Activated naive CD8-positive, alpha-beta T cell (primary cell): ENCODE results near the gene TP63.
"Not testable (repeated sequence)": the region's sequence is repeated elsewhere in the genome, so short reads cannot be mapped to it uniquely, and the experiment has no call there.

ENCODE experiments used
- H3K27ac Mint-ChIP-seq: one replicate; pipeline ENCODE4 v1.8.0; 2021; ENCODE audit warnings: mixed read lengths
- H3K27me3 Mint-ChIP-seq: one replicate; pipeline ENCODE4 v1.8.0; 2021; ENCODE audit warnings: mixed read lengths
- H3K36me3 Mint-ChIP-seq: one replicate; pipeline ENCODE4 v1.8.0; 2021; ENCODE audit warnings: mixed read lengths
- H3K4me1 Mint-ChIP-seq: one replicate; pipeline ENCODE4 v1.8.0; 2021; ENCODE audit warnings: low read depth, mixed read lengths
- H3K4me3 Mint-ChIP-seq: one replicate; pipeline ENCODE4 v1.8.0; 2021; ENCODE audit warnings: mild to moderate bottlenecking, mixed read lengths
- H3K9me3 Mint-ChIP-seq: one replicate; pipeline ENCODE4 v1.8.0; 2021; ENCODE audit warnings: low read depth, mixed read lengths

Gene TP63

DNA sequence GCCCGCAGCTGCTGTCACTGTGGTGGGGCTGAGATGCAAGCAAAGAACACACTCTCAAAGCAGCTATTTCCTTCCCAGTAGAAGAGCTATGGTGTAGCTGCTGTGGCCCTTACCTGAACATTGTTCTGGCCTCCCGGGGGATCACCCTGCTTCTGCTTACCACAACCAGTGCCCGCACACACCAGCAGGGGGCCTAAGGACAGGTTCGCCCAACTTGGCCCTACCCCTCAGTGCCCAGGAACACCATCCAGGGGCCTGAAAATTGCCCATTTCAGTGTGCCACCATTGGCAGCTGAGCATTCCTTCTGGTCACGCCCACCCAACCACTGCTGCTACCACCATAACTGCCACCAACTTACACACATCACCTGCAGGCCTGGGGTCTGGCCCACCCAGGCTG lies 113.0 kb downstream of the TP63 start:
- Mint-ChIP-seq H3K27me3 (peaks cover 2% of the 10 kb centered on the region), H3K9me3 (peaks cover 12% of the 10 kb centered on the region), H3K27ac (no peak overlapping the region), H3K4me1 (no peaks in the 10 kb centered on the region), H3K36me3 (peaks cover 2% of the 10 kb centered on the region), H3K4me3 (no peak overlapping the region)

DNA sequence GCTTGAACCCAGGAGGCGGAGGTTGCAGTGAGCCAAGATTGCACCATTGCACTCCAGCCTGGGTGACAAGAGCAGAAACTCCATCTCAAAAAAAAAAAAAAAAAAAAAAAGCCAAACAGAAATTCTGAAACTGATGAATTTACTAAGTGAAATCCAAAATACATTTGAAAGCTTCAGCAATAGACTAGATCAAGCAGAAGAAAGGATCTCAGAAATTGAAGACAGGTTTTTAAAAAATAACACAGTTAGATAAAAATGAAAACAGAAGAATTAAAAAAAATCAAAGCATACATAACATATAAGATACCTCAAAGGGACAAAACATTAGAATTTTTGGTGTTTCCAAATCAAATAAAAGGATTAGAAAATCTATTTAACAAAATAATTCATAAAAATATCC lies 114.4 kb downstream of the TP63 start:
- Mint-ChIP-seq H3K4me3 (no peak overlapping the region), H3K27ac (no peak overlapping the region), H3K9me3 (peaks cover 12% of the 10 kb centered on the region), H3K27me3 (peaks cover 2% of the 10 kb centered on the region), H3K4me1 (no peaks in the 10 kb centered on the region), H3K36me3 (peaks cover 2% of the 10 kb centered on the region)

DNA sequence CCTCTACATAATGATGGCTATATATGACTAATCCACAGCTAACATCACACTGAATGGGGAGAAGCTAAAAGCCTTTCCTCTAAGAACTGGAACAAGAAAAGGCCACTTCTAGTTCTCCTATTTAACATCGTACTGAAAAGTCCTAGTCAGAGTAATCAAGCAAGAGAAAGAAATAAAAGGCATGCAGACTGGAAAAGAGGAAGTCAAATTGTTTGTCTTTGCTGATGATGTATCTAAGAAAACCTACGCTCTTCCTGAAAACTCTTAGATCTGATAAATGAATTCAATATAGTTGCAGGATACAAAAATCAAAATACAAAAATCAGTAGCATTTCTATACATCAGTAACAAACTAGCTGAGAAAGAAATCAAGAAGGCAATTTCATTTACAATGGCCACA lies 116.9 kb downstream of the TP63 start:
- Mint-ChIP-seq H3K9me3 (peaks cover 12% of the 10 kb centered on the region), H3K4me3 (no peak overlapping the region), H3K27ac (no peak overlapping the region), H3K4me1 (no peaks in the 10 kb centered on the region), H3K27me3 (no peaks in the 10 kb centered on the region), H3K36me3 (peaks cover 2% of the 10 kb centered on the region)

DNA sequence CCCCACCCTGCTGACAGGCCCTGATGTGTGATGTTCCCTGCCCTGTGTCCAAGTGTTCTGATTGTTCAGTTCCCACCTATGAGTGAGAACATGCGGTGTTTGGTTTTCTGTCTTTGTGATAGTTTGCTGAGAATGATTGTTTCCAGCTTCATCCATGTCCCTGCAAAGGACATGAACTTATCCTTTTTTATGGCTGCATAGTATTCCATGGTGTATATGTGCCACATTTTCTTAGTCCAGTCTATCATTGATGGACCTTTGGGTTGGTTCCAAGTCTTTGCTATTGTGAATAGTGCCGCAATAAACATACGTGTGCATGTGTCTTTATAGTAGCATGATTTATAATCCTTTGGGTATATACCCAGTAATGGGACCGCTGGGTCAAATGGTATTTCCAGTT lies 119.8 kb downstream of the TP63 start:
- not testable (repeated sequence) for H3K4me3 Mint-ChIP-seq, H3K36me3 Mint-ChIP-seq, H3K4me1 Mint-ChIP-seq, H3K27ac Mint-ChIP-seq, H3K27me3 Mint-ChIP-seq
- peaks cover 10% of the 10 kb centered on the region for H3K9me3 Mint-ChIP-seq

DNA sequence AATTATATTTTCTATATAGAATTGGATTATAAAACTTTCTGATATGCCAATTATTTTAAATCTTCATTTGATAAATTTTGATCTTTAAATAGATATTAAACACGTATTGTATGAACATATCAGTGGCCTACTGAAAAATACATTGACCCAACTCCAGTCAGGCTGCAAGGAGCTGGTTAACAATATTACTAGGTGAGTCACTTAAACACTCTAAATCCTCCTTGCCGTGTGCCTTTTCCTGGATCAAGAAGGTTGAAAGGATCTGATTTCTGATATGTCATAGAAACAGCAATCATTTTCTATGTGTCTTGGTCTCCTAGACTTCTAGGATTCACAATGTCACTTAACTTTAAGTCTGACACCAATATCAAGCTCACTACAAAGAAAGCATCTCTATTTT lies 123.2 kb downstream of the TP63 start:
- Mint-ChIP-seq H3K27me3 (no peaks in the 10 kb centered on the region), H3K36me3 (no peaks in the 10 kb centered on the region), H3K9me3 (no peaks in the 10 kb centered on the region), H3K27ac (no peak overlapping the region), H3K4me3 (no peak overlapping the region), H3K4me1 (no peaks in the 10 kb centered on the region)

DNA sequence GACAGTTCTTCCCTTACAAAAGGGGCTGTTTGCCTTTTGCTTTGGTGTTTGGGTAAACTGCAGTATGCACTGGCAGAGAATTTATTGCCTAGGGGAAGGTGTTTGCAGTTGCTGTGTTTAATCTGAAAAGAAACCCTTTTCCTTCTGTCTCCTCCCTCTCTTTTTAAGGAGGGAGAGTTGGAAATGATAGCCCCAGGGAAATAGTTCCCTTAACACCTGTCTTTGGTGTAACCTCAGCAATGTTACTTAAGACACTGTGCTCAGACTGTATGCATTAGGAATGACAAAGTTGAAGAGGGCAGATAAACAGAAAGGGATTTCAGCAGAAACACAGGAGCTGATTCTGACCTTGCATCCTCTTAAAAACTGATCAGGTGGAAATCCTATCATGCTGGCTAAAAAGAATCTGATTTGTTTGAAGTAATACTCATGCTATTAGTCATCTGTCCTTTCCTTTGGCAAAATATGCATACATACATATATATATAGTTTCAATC lies 125.4 kb downstream of the TP63 start:
- Mint-ChIP-seq H3K9me3 (no peaks in the 10 kb centered on the region), H3K36me3 (no peaks in the 10 kb centered on the region), H3K4me3 (no peak overlapping the region), H3K27me3 (no peaks in the 10 kb centered on the region), H3K4me1 (no peaks in the 10 kb centered on the region), H3K27ac (no peak overlapping the region)

DNA sequence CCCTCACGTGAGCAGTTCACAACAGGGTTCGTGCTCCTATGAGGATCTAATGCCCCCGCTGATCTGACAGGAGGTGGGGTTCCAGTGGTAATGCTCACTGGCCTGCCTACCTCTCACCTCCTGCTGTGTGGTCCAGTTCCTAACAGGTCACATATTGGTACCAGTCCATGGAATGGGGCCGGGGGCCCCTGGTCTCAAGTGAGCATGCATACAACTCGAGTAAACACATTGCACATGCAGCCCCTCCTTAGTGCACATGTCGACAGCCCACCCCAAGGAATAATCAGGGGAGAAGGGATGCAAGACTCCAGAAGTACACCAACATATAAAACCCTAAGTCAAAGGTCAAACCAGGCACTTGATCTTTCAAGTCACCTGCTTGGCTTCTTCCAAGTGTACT lies 127.0 kb downstream of the TP63 start:
- Mint-ChIP-seq H3K27me3 (no peaks in the 10 kb centered on the region), H3K4me3 (no peak overlapping the region), H3K27ac (no peak overlapping the region), H3K36me3 (no peaks in the 10 kb centered on the region), H3K4me1 (no peaks in the 10 kb centered on the region), H3K9me3 (no peaks in the 10 kb centered on the region)

DNA sequence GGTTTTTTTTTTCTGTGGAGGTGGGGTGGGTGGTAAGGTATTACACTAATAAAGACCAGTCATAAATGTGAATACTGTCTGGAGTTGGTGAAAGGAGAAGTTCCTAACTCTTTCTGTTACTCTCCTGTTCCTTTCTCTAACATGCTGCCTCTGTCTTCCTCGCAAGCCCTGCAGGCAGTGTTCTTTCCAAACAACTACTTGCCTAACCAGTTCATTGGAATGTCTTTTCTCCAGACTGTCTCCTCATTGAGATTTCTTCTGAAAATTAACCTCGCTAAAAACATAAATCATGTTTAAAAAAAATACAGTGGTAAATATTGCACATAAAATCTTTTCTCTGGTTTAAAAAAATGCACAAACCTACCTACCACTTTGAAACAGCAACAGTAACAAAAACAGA lies 135.2 kb downstream of the TP63 start:
- H3K36me3 Mint-ChIP-seq: no peaks in the 10 kb centered on the region
- H3K9me3 Mint-ChIP-seq: no peaks in the 10 kb centered on the region
- H3K4me1 Mint-ChIP-seq: no peaks in the 10 kb centered on the region
- H3K27ac Mint-ChIP-seq: no peak overlapping the region
- peaks cover 2% of the 10 kb centered on the region for H3K27me3 Mint-ChIP-seq
- H3K4me3 Mint-ChIP-seq: no peak overlapping the region

DNA sequence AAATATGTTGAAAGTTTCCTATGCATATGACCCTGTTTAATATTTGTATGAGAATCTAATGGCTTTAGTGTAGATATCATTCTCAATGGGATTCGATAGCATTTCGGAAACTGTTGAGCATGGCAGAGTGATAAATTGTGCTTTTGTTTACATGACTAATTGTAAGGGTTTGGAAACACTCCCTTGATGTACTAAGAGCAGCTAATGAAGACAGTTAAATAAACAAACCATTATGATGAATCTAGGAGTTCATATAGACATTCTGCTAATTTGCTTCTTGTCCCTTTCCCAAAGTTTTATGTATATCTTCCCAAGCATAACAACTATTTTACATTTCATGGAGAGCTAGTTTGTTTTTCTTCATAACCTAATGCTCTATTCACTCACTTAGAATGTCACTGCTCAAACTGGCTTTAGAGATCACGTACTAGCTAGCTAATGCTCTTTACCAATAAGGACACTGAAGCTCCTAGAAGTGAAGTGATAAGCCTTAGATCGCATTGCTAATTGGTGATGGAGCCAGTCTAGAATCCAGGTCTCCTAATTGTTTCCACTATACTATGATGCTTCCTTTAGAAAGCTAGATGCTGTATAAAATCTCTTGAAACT lies 140.8 kb downstream of the TP63 start:
- Mint-ChIP-seq H3K4me1 (no peaks in the 10 kb centered on the region), H3K4me3 (no peak overlapping the region), H3K9me3 (no peaks in the 10 kb centered on the region), H3K27ac (no peak overlapping the region), H3K27me3 (peaks cover 3% of the 10 kb centered on the region), H3K36me3 (no peaks in the 10 kb centered on the region)

DNA sequence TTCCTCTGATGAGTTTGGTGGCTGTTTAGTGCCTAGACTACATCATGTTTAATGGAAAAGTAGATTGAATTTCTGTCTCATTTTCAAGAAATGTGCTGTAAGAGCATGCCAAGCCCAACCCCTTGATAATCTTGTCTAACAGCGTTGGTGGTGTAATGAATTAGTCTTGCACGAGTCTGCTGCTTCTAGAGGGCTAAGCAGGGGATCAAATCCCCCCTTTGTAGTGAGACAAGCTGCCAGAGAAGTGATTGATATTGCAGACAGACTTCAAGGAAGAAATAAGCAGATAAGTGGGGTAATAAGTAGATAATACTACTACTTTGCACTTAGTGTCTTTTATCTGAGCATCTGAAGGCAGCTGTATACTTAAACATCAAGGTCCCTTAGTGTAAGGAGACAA lies 141.4 kb downstream of the TP63 start:
- H3K9me3 Mint-ChIP-seq: no peaks in the 10 kb centered on the region
- H3K36me3 Mint-ChIP-seq: no peaks in the 10 kb centered on the region
- H3K4me3 Mint-ChIP-seq: no peak overlapping the region
- H3K27me3 Mint-ChIP-seq: peaks cover 3% of the 10 kb centered on the region
- no peak overlapping the region for H3K27ac Mint-ChIP-seq
- H3K4me1 Mint-ChIP-seq: no peaks in the 10 kb centered on the region

DNA sequence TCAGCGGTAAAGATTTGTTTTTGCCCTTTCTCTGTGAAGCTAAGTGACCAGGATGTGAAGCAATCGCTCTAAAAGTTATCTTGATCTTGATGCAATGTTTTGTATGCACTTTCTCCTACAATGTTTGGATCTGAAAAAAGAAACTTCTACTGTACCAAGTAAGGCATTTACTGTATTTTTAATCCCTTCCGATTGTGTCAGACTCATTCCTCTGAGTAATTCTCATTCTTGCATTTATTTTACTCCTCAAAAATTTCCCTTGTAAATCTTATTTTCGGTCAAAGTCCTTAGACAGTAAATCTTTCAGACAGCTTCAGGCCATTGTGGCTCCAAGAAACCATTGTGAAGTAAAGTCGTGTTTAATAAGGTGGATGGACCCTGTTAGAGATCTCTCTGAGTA lies 141.9 kb downstream of the TP63 start:
- peaks cover 3% of the 10 kb centered on the region for H3K27me3 Mint-ChIP-seq
- no peaks in the 10 kb centered on the region for H3K9me3 Mint-ChIP-seq
- no peak overlapping the region for H3K27ac Mint-ChIP-seq

DNA sequence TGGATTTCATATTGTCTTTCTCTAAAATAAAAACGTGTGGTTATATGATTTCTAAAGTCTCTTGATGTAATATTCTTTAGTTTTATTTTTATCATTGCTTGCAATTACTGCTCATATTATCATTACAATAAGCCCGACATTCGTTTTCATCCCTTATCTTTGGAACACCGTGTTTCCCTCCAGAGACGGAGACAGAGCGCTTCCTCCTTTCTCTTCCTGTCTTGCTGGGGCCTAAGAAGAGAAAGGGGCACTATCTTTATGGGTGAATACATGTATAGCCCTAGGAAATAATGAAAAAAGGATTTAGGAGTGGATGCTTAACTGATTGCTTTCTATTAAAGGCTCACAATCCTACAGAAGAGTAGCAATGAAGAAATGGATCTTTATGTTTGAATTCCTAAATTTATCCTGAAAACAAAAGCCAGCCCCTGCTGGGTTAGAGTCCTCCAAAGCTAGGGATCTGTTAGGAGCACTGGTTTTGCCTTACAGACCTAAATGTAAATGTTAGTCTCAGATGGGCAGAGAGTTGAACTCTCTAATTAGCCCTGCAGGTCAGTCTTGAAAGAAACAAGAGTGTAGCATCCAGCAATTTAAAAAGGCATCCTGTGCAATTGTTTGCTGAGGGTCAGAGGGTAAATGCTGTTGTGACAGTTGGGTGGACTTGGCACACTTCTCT lies 145.1 kb downstream of the TP63 start:
- no peaks in the 10 kb centered on the region for H3K9me3 Mint-ChIP-seq
- no peak overlapping the region for H3K4me3 Mint-ChIP-seq
- H3K27ac Mint-ChIP-seq: no peak overlapping the region

More for the DNA sequence above, 141.9 kb downstream of the TP63 start:
- H3K4me3 Mint-ChIP-seq: no peak overlapping the region
- no peaks in the 10 kb centered on the region for H3K36me3 Mint-ChIP-seq
- H3K4me1 Mint-ChIP-seq: no peaks in the 10 kb centered on the region

DNA sequence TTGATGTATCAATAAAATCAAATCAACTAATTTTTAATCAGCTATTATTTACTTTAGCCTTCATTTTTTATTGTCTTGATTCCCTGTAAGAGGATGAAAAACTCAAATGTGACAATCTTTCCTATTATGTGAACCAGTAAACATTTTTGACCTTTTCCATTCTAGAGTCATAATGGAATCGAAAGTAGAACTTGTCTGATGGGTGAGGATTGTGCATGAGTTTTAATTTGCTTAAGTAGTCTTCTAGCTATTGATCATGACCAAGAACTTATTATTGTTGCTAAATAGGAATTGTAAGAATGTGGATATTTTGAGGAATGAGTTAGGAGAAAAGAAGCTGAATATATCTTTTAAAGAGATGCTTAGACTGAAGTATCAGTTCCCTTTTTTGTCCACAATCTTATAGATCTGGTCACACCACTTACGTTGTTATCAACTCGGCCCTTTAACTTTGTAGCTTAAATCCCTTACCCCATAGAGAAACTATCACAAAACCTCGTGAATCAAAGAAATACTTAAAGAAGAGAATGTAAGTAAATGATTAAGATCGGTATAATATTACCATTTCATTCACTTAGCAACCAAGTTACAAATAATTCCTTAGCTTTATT lies 147.3 kb downstream of the TP63 start:
- no peaks in the 10 kb centered on the region for H3K36me3 Mint-ChIP-seq
- H3K27ac Mint-ChIP-seq: no peak overlapping the region
- peaks cover 2% of the 10 kb centered on the region for H3K27me3 Mint-ChIP-seq
- H3K4me3 Mint-ChIP-seq: no peak overlapping the region
- H3K4me1 Mint-ChIP-seq: no peaks in the 10 kb centered on the region
- no peaks in the 10 kb centered on the region for H3K9me3 Mint-ChIP-seq

More for the DNA sequence above, 145.1 kb downstream of the TP63 start:
- H3K36me3 Mint-ChIP-seq: no peaks in the 10 kb centered on the region
- no peaks in the 10 kb centered on the region for H3K4me1 Mint-ChIP-seq
- H3K27me3 Mint-ChIP-seq: peaks cover 2% of the 10 kb centered on the region

DNA sequence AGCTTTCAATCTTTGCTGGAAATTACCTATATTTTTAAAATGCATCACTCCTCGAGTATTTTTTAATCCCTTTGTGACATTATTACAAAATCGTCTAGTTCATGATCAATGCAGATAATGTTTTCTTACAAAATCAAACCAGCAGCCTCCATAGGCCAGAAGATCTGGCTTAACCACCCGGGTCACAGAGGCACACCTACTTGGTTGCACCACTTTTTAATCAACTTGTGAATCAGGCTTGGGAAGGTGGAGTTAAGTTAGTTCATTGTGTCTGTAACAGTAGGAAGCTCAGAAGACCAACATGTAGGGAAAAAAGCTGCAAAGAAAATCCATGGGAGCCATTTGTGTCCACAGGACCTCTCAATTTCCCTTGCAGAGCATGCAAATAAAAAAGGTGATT lies 148.0 kb downstream of the TP63 start:
- H3K4me1 Mint-ChIP-seq: no peaks in the 10 kb centered on the region
- peaks cover 2% of the 10 kb centered on the region for H3K27me3 Mint-ChIP-seq
- H3K27ac Mint-ChIP-seq: no peak overlapping the region
- H3K9me3 Mint-ChIP-seq: no peaks in the 10 kb centered on the region
- H3K36me3 Mint-ChIP-seq: no peaks in the 10 kb centered on the region
- no peak overlapping the region for H3K4me3 Mint-ChIP-seq

DNA sequence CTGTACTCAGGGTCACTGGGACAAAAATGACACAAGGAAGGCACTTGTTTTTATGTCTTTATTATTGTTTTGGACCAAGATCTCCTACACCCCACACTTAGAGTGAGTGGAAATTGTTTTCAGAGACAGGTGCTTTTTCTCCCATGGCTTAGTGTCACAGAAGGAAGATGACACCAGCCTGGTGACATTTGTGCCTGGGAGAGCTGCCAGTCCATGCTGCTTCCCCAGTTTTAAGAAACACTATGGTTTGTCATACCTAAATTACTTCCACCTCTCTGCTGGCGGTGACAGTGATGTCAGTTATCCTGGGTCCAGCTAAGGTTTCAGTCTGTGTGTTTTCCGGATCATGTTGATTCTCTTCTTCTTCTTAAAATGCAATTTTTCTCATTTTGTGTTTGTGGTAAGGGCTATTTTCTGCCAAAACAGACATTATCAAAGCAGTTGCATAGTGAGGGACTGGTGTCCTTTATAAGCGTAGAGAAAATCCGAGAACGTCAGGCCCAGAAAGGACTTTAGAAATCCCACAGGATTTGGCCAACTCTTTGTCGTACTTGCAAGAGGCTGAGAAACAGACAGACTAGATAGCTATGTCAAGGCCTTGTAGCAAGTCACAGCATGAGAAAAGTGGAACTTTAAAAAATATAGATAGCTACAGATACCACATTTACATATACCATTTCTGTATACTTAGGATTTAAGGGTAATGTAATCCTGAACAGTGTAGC lies 149.5 kb downstream of the TP63 start:
- H3K4me3 Mint-ChIP-seq: no peak overlapping the region
- H3K27ac Mint-ChIP-seq: no peak overlapping the region
- H3K9me3 Mint-ChIP-seq: no peaks in the 10 kb centered on the region
- H3K27me3 Mint-ChIP-seq: no peaks in the 10 kb centered on the region
- no peaks in the 10 kb centered on the region for H3K36me3 Mint-ChIP-seq
- H3K4me1 Mint-ChIP-seq: no peaks in the 10 kb centered on the region
